WTC11 (cell line): Measurements from ENCODE around the gene TOMM40.

Source experiments
- ARID4B ChIP-seq: sonication (generic); formaldehyde crosslinking; IDR thresholded peaks from 2 replicates; pipeline ENCODE4 v1.8.0; 2023; ENCODE audit warnings: missing genetic modification reagents, mild to moderate bottlenecking, borderline replicate concordance
- ATF3 ChIP-seq: sonication (generic); formaldehyde crosslinking; conservative IDR thresholded peaks from 2 replicates; pipeline ENCODE4 v1.8.1; 2022; ENCODE audit warnings: mild to moderate bottlenecking, missing genetic modification reagents
- ATF6 ChIP-seq: sonication (generic); formaldehyde crosslinking; IDR thresholded peaks from 2 replicates; pipeline ENCODE4 v1.8.1; 2023; ENCODE audit warnings: mild to moderate bottlenecking, missing genetic modification reagents
- CREB1 ChIP-seq: sonication (generic); formaldehyde crosslinking; IDR thresholded peaks from 2 replicates; pipeline ENCODE4 v1.8.0; 2023; ENCODE audit warnings: mild to moderate bottlenecking, missing genetic modification reagents
- CTCF ChIP-seq: fragments of 200-600 bp; IDR thresholded peaks from 2 replicates; pipeline ENCODE4 v1.8.0; 2022; ENCODE audit warnings: antibody characterized with exemption
- E2F1 ChIP-seq: sonication (generic); formaldehyde crosslinking; IDR thresholded peaks from 2 replicates; pipeline ENCODE4 v1.8.0; 2022; ENCODE audit warnings: mild to moderate bottlenecking, missing genetic modification reagents
- KAT7 ChIP-seq: sonication (generic); formaldehyde crosslinking; IDR thresholded peaks from 2 replicates; pipeline ENCODE4 v1.8.1; 2023; ENCODE audit warnings: missing genetic modification reagents, mild to moderate bottlenecking, borderline replicate concordance
- MAX ChIP-seq: sonication (generic); formaldehyde crosslinking; IDR thresholded peaks from 2 replicates; pipeline ENCODE4 v1.8.0; 2022; ENCODE audit warnings: mild to moderate bottlenecking, missing genetic modification reagents
- MLX ChIP-seq: sonication (generic); formaldehyde crosslinking; IDR thresholded peaks from 2 replicates; pipeline ENCODE4 v1.8.1; 2023; ENCODE audit warnings: mild to moderate bottlenecking, missing genetic modification reagents, moderate library complexity
- PRDM15 ChIP-seq: sonication (generic); formaldehyde crosslinking; IDR thresholded peaks from 2 replicates; pipeline ENCODE4 v1.8.0; 2022; ENCODE audit warnings: missing genetic modification reagents
- USF1 ChIP-seq: sonication (generic); formaldehyde crosslinking; IDR thresholded peaks from 2 replicates; pipeline ENCODE4 v1.8.0; 2022; ENCODE audit warnings: mild to moderate bottlenecking, missing genetic modification reagents
- ZNF263 ChIP-seq: sonication (generic); formaldehyde crosslinking; IDR thresholded peaks from 2 replicates; pipeline ENCODE4 v1.8.1; 2022; ENCODE audit warnings: low read depth, mild to moderate bottlenecking, moderate library complexity, missing genetic modification reagents
- ZSCAN18 ChIP-seq: fragments of 250-450 bp; sonication (Bioruptor Pico); IDR thresholded peaks from 2 replicates; pipeline ENCODE4 v2.1.2; 2022; ENCODE audit warnings: mild to moderate bottlenecking, moderate library complexity

GRCh38 chr19:44947041-44947581 lies 56.1 kb downstream of the TOMM40 start:
- TF ChIP-seq ZNF263 (CRISPR knock-in tag) (no peak), CTCF (no peak), KAT7 (CRISPR knock-in tag) (no peak), ATF3 (CRISPR knock-in tag) (no peak), ARID4B (CRISPR knock-in tag) (no peak), MAX (CRISPR knock-in tag) (no peak), ZSCAN18 (CRISPR knock-in tag) (no peak), PRDM15 (CRISPR knock-in tag) (no peak), CREB1 (CRISPR knock-in tag) (no peak), MLX (no peak), E2F1 (CRISPR knock-in tag) (no peak), ATF6 (CRISPR knock-in tag) (no peak), USF1 (CRISPR knock-in tag) (no peak)
